ENCODE results near the gene FHOD1. TPM values are rescaled to one million over a fixed set of nuclear protein-coding genes. Genes with fewer than 3 reads are reported as not detected.

The FHOD1 gene
- total and polyA plus RNA-seq, 2 of the 4 experiments (the other 2 are of a cell fraction) = 13.8 to 64.0 TPM

- ChIA-PET POLR2A (ENCODE audit: unreplicated experiment) (interaction anchor here (0.6 kb wide), 1 partner anchor 33 kb away, joined by 7 read pairs; the partner anchor contains the start of gene NOL3), CTCF (interaction anchor here (0.7 kb wide), 1 partner anchor 196 kb away, joined by 3 read pairs; no protein-coding TSS in a partner anchor)
- H2AFZ ChIP-seq (replicated peaks; ENCODE audit: low read length, poor library complexity) = no peak overlapping the region
- H3K9ac ChIP-seq (ENCODE audit: low read depth, low read length) = no peak overlapping the region
- no peak overlapping the region for H2BK20ac ChIP-seq (ENCODE audit: low read depth, low read length)
- no peak overlapping the region for H3K4me2 ChIP-seq (ENCODE audit: low read depth, low read length)
- no peak overlapping the region for H3K14ac ChIP-seq (replicated peaks; ENCODE audit: low read depth, low read length)
- no TSS peak for BruUV-seq (replicated peaks)
- TF ChIP-seq RAD21 (IDR thresholded peaks at IDR 0.05; ENCODE audit: low read length) = no peak
- TF ChIP-seq MXI1 (IDR thresholded peaks at IDR 0.05; ENCODE audit: borderline replicate concordance, low read depth, low read length) = no peak
- TF ChIP-seq FOS (IDR thresholded peaks at IDR 0.05; ENCODE audit: low read depth, low read length) = no peak
- no peak for TF ChIP-seq MAFK (IDR thresholded peaks at IDR 0.05; ENCODE audit: low read depth, low read length)
- no peak for TF ChIP-seq RFX5 (IDR thresholded peaks at IDR 0.05; ENCODE audit: low read depth, low read length)
- no peak for TF ChIP-seq NFE2L2 (IDR thresholded peaks at IDR 0.05; ENCODE audit: low read depth, low read length)
- no peak for TF ChIP-seq RCOR1 (IDR thresholded peaks at IDR 0.05; ENCODE audit: insufficient replicate concordance, low read length)
- TF ChIP-seq BHLHE40 (IDR thresholded peaks at IDR 0.05; ENCODE audit: low read depth, low read length) = no peak
- no peak for TF ChIP-seq SMC3 (IDR thresholded peaks at IDR 0.05; ENCODE audit: low read depth, low read length)
- TF ChIP-seq CTCF (conservative IDR thresholded peaks at IDR 0.05; ENCODE audit: low read depth, low read length) = no peak
- no peak overlapping the region for H2AK5ac ChIP-seq (ENCODE audit: low read depth, low read length)
- H2BK5ac ChIP-seq (ENCODE audit: low read depth, low read length, poor library complexity, severe bottlenecking) = no peak overlapping the region
- H3K79me1 ChIP-seq (ENCODE audit: low read depth in 1 of 2, low read length in 2 of 2) = peaks cover 0 to 9% of the 10 kb centered on the region in 2 experiments; a peak in 1 of 4 replicates
- intact Hi-C loops (cut with micrococcal nuclease) (no loop called here), in situ Hi-C loops (cut with MboI; ENCODE audit: low sequenced_read_pairs) (no loop called here), dilution Hi-C loops (cut with HindIII; ENCODE audit: low sequenced_read_pairs, unreplicated experiment) (no loop called here)
- H4K91ac ChIP-seq (ENCODE audit: insufficient read depth, low read depth, low read length) = no peak overlapping the region
- DNase-seq (no peak), ATAC-seq (ENCODE audit: low read depth) (no peak)
- H3K4me1 ChIP-seq (ENCODE audit: control insufficient read depth, insufficient read depth, low read length) = peaks cover 8% of the 10 kb centered on the region
- no peak overlapping the region for H3K27ac ChIP-seq (ENCODE audit: insufficient read depth, low read length)
- no peak overlapping the region for H4K5ac ChIP-seq (ENCODE audit: low read depth, low read length)
- no peaks in the 10 kb centered on the region for H3K27me3 ChIP-seq (ENCODE audit: control insufficient read depth, insufficient read depth, low read length)
- H3K56ac ChIP-seq (ENCODE audit: extremely low read depth, insufficient read depth, low read length) = no peak overlapping the region
- H2BK120ac ChIP-seq (ENCODE audit: low read depth, low read length) = no peak overlapping the region
- H3K36me3 ChIP-seq (ENCODE audit: control insufficient read depth, insufficient read depth, low read length) = peaks cover 28% of the 10 kb centered on the region
- H4K8ac ChIP-seq (ENCODE audit: low read depth in 2 of 2, low read length in 2 of 2) = no peak overlapping the region
- no peaks in the 10 kb centered on the region for H3K9me3 ChIP-seq (ENCODE audit: control insufficient read depth, insufficient read depth, low read length)
- no peak overlapping the region for H3K4me3 ChIP-seq (ENCODE audit: insufficient read depth, low read depth, low read length)
- H4K20me1 ChIP-seq (ENCODE audit: insufficient read depth, low read length) = 0 out of 2 replicates have a peak, but pooled peaks cover 6% of the 10 kb centered on the region
- whole genome bisulfite sequencing, 2 experiments (ENCODE audit: extremely low coverage in 2 of 2, insufficient read length in 1 of 2) = no CpG with 5 or more reads among the region's 4 CpGs
- peak overlapping the region; percentile 42 for H2AK9ac ChIP-seq (replicated peaks; ENCODE audit: low read depth, low read length, poor library complexity)
- no peak overlapping the region for H3K4ac ChIP-seq (ENCODE audit: low read depth, low read length)
- no peak overlapping the region for H3K18ac ChIP-seq (ENCODE audit: low read depth, low read length)
- no peak overlapping the region for H3K23ac ChIP-seq (ENCODE audit: low read depth, low read length)
- H3K9me1 ChIP-seq (ENCODE audit: insufficient read depth, low read length) = peaks cover 15% of the 10 kb centered on the region
- no peak overlapping the region for H2BK15ac ChIP-seq (ENCODE audit: low read depth, low read length)
Measured at GRCh38 chr16:67204076-67204475, 43.2 kb downstream of the FHOD1 start.
